Epithelial cell of prostate (primary cell): ENCODE results near the gene CYP19A1.
A peak's percentile ranks its signal among the peaks of the same experiment; 100 is the strongest.

ENCODE experiments used
- DNase-seq: peaks from one replicate; pipeline ENCODE4 v3.0.0-alpha.2; 2011; ENCODE audit warnings: low read depth, low spot score
- H3K27ac ChIP-seq: fragments of 450-650 bp; 2 replicates; pipeline ENCODE4 v1.5.1; 2017; ENCODE audit warnings: mild to moderate bottlenecking

The CYP19A1 gene

DNA sequence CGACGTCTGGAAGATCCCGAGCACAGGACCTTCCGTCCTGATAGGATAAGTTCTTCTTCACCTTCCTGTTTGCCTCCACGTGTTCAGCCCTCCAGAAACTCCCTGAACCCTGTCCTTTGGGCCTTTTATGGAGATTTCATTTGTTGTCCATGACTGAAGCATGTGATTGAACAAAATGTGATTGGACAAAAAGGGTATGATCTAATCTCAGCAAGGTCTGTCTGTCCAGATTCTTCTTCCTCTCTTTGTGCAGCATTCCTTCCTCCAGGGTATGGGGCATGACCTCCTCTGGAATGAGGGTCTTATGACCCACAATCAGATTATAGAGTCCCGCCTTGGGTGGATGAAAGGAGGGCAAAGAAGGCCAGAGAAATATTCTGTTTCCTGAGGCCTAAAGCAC, at the start of gene CYP19A1:
Gene CYP19A1 (minus strand): TSS at position 101 of the 400 bp plus-strand sequence. CDS start 95,684 bp downstream, outside the sequence.
- H3K27ac ChIP-seq, result no peak within 1 kb of the TSS
- no peak for DNase-seq

DNA sequence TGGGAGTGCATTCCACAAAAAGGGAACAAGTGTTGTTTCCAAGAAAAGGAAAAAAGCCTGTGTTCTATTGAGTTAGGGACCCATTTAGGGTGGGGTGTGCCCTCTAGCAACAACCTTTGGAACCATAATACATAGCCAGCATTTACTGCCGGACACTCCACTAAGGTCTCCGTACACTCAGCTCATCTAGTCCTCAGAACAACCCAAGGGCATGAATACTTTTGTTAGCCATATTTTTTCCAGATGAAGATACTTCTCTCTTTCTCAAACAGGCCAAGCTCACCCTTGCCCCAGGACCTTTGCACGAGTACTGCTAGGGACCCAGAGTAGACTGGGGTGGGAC, 49.3 kb upstream of the CYP19A1 start:
- no peak overlapping the region for H3K27ac ChIP-seq
- no peak for DNase-seq

GRCh38 chr15:51386960-51387698, 48.7 kb upstream of the CYP19A1 start:
- no peak for DNase-seq
- H3K27ac ChIP-seq, result no peak overlapping the region

- H3K27ac ChIP-seq, result no peak overlapping the region
- no peak for DNase-seq
These were observed 48.1 kb upstream of the CYP19A1 start for GRCh38 chr15:51386486-51386885.

GRCh38 chr15:51386029-51386428, 47.6 kb upstream of the CYP19A1 start:
- DNase-seq, result no peak
- no peak overlapping the region for H3K27ac ChIP-seq

DNA sequence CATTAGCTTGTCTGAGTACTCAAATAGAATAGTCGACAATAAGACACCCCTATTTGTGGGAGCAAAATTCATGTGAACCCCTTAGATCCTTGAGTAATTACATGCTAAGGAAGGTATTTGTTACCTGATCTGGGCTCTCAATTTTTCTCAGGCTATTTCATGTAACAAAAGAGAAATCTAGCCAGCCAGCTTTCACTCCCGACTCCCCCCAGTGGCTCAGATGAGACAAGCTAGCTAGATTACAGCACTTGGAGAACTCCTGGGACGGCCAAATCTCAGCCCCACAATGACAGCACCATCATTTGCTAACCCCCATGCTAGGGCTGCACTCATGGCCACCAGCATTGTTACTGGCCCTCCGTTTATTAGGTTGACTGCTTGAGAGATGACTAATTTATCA, 44.4 kb upstream of the CYP19A1 start:
- H3K27ac ChIP-seq, result no peak overlapping the region
- DNase-seq, result no peak

DNA sequence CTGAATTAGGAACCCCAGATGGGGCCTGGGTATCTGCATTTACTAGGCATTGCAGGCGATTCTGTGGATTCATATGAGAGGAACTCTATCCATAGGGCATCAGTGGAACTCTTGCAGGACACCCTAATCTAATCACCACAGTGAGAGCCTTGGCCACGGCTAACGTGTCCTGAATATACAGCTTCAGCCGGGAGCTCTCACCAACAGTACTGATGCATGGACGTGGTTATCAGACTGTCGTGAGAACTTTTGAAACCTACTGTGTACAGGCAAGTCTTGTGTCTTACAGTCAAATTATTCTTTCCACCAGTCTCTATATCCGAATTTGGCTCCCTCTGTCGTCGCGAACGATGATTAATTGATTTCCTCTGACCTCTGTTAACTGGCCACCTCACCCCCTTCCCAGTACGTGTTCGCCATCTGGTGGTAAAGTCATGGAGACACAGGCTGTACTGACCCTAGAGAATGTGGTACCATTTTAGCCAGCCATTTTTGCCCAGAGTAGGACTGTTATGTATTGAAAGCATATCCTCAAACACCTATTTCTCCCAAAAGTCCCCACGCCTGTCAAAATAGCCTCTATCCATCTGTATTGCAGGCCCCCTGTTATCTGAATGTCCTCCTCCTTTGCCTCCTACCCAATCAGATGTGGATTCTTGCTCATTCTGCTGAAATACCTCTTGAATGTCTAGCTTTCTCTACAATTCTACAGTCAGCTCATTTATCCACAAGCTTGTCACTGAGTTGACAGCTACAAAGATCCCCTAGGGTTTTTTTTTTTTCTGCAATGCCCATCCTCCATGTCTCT, 42.8 kb upstream of the CYP19A1 start:
- no peak overlapping the region for H3K27ac ChIP-seq
- DNase-seq, result peak; percentile 24

DNA sequence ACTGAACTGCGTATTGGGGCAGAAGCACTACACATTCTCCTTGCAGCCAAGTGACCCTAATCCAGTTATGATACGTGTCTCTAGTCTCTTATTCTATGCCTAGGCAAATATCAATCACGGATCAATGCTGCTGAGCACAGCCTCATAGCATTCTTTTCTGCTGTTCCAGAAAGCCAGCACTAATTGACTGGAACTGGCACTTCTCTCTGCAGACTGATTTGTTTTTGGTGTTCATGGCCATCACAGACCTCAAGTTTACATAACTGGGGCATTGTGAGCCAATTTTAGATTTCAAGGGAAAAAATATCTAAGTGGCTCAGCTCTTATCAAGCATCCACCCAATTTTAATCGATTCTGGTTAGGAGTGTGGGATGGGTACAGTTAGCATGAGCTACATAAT, 41.0 kb upstream of the CYP19A1 start:
- no peak for DNase-seq
- no peak overlapping the region for H3K27ac ChIP-seq

GRCh38 chr15:51378406-51378805, 40.0 kb upstream of the CYP19A1 start:
- H3K27ac ChIP-seq, result no peak overlapping the region
- no peak for DNase-seq

DNA sequence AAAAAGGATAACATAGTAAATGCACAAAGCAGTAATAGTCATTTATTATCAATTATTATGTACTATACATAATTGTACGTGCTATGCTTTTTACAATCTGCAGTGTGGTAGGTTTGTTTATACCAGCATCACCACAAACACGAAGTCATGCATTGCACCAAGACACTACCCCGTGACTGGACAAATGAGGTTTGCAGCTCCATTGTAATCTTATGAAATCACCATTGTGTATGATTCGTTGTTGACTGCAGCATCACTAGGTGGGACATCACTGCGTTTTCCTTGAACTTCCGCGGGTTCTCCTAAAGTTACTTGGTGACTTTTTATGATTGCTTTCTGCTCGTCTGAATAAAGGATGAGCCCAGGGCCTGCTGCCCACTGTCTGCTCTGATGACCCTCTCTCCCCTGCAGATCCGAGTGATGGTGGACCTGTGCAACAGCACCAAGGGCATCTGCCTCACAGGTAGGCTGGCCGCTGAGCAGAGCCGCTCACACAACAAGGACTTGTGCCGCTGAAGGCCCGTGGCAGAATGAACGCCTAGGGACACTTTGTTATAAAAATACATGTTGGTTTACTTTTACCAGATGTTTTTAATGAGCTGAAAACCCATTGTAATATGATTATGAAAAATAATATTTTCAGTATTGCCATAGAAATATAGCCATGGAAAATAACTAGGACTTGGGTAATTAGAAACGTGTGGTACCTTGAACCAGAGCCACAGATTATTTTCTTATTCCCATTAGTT, 38.8 kb upstream of the CYP19A1 start:
- DNase-seq, result no peak
- H3K27ac ChIP-seq, result no peak overlapping the region

DNA sequence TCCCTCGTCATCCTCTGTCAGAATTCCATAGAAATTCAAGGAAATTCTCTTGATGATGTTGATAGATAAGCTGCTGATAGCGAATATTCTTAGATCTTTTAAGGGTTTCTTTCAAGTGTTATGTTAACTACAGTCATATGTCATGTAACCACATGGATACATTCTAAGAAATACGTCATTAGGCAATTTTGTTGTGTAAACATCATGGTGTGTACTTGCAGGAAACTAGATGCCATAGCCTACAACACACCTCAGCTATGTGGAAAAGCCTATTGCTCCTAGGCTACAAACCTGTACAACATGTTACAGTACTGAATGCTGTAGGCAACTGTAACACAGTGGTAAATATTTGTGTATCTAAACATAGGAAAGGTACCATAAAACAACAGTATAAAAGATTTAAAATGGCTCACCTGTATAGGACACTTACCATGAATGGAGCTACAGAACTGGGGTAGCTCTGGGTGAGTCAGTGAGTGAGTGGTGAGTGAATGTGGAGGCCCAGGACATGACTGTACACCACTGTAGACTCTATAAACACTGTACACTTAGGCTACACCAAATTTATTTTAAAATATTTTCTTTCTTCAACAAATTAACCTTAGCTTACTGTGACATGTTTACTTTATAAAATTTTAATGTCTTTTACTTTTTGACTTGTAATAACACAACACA, 37.7 kb upstream of the CYP19A1 start:
- DNase-seq, result peak; percentile 39
- no peak overlapping the region for H3K27ac ChIP-seq

DNA sequence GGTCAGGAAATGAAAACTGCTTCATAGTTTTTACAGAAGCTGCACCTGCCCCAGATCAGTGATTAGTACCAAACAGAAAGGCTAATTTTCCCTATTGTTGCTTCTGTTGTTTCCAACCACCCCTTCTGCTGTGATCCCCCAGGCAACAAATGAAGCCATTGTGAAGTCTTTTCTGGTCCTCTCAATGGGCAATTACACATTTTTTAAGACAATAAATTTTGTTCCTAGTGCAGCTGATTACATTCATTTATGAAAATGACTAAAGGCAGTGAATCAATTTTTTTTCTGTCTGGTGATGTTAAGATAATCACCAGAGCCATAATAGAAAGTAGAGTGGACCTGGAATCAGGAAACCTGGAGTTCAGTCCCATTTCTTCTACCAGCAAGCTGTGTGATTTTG, 35.7 kb upstream of the CYP19A1 start:
- DNase-seq, result no peak
- H3K27ac ChIP-seq, result no peak overlapping the region

DNA sequence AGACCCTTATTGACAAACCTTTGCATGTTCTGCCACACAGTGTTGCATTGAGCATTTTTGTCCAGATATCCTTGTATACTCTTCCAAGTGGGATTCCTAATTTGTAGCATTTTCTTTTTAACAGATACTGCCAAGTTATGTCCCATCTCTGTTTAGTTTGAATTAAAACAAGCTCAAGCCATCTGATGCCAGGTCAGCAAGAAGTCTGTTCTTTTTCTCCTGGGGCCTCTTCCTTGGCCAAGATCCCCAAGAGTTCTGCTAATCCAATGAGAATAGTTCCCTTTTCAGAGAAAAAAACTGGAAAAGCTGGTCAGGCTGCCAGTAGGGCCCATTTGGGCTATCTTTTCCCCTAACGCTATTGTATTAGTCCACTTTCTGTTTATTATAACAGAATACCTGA, 32.9 kb upstream of the CYP19A1 start:
- no peak overlapping the region for H3K27ac ChIP-seq
- DNase-seq, result no peak

DNA sequence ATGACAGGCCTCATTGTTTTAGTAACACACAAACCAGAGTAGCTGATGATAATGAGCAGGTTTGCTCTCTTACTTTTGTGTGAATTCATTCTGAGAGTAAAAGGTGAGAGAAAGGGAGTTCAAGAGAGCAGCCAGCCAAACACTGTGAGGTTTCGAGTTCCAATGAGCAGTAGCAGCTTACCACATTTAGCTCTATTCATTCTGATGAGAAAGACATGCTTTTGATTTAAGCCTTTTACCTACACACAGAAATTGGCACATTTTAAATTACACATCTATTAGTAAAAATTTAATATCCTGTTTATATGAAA, 31.0 kb upstream of the CYP19A1 start:
- H3K27ac ChIP-seq, result no peak overlapping the region
- DNase-seq, result no peak

DNA sequence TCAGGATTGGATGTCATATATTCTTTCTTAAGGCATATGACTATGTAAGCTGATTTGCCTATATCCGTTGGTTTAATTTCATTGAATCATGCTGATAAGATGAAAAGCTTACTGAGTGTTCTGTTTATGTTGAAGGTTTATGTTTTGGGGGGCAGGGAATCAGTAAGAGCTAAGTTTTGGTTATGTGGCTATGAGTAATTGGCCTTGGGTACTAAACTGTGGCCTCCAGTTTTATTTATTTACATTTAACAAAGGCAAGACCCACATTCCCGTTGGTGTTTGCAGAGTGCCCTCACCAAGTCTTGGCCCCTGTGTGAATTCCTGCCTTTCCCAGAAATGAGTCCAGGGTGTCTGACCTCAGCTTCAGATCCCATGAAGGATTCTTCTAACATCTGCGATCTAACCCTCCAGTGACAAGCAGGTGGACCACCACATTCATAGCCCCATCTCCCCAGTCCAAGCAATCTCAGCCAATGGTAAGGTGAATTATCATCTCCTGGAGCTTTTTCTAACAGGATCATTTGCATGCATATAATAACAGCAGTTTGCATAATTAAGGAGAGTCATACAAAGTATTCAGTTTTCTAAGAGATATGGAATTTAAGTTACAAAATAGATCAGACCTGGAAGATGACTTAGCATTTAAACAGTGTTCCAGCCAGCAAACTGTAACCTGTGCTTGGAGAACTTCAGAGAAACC, 30.5 kb upstream of the CYP19A1 start:
- no peak overlapping the region for H3K27ac ChIP-seq
- DNase-seq, result no peak

DNA sequence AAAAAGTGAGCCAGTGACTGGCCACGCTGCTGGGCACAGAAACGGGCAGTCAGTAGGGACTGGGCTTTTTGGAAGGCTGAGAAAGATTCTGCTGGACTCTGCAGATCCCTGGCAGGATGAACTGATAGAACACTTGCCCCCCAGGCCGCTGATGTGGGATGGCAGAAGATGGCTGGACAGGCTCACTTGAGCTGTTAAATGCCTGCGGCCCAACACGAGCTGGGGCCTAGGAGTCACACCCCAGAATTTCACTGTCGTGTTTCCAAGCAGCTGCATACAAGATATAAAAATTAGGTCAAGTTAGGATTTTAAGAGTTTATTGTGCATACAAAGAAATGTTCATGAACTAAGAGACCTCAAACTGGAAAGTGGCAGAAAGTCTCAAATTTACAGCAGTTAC, 29.9 kb upstream of the CYP19A1 start:
- H3K27ac ChIP-seq, result no peak overlapping the region
- DNase-seq, result no peak

DNA sequence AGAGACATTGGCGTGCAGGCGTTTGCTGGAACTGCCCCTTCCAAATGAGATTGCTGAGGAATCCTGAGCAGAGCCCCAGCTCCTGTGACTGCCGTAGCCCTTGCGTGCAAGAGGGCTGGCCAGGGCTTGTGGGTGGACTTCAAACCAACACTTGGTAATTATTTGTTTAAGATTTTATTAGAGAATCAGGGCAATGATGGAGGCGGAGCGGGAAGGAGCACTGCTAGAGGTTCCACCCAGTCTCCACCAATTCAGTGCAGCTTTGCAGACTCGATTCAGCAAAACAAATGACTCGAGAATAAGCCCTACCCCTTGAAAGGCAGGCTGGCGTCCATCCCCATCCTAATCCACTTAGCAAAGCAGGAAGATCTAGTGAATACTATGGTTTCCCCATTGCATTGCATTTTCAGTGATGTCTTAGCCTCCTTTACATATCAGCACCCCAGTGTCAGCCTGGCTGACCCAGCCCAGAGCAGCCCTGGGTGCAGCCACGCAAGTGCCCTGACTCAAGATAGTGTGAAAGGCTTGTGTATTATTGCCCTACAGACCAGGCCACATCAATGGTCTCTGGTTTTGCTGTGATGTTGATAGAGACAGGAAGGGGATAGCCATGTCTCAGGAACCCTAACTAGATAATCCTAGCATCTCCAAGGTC, 29.1 kb upstream of the CYP19A1 start:
- no peak overlapping the region for H3K27ac ChIP-seq
- DNase-seq, result no peak

- DNase-seq, result peak; percentile 46
- H3K27ac ChIP-seq, result no peak overlapping the region
These were observed 28.5 kb upstream of the CYP19A1 start for GRCh38 chr15:51366920-51367319.

GRCh38 chr15:51366071-51366470, 27.7 kb upstream of the CYP19A1 start:
- no peak for DNase-seq
- H3K27ac ChIP-seq, result no peak overlapping the region

DNA sequence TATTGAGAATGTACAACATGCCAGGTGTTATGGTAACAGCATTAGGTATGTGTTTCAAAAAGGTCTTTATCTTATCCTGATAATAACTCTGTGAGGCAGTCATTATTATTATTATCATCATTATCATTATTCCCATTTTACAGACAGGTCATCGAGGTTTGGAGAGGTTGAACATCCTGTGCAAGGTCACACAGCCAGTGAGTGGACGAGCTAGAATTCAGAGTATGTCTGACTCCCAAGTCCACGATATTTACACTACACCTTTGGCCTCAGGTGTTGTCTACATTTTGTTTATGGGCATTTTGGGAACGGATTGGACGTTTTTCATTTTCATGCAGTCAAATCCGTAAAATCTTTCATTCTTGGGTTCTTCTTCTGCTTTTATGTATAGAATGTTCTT, 27.0 kb upstream of the CYP19A1 start:
- DNase-seq, result no peak
- no peak overlapping the region for H3K27ac ChIP-seq
